Measurements from ENCODE around the gene TGM3. TPM values are rescaled to one million over a fixed set of nuclear protein-coding genes. Genes with fewer than 3 reads are reported as not detected.

Gene TGM3, protein sequence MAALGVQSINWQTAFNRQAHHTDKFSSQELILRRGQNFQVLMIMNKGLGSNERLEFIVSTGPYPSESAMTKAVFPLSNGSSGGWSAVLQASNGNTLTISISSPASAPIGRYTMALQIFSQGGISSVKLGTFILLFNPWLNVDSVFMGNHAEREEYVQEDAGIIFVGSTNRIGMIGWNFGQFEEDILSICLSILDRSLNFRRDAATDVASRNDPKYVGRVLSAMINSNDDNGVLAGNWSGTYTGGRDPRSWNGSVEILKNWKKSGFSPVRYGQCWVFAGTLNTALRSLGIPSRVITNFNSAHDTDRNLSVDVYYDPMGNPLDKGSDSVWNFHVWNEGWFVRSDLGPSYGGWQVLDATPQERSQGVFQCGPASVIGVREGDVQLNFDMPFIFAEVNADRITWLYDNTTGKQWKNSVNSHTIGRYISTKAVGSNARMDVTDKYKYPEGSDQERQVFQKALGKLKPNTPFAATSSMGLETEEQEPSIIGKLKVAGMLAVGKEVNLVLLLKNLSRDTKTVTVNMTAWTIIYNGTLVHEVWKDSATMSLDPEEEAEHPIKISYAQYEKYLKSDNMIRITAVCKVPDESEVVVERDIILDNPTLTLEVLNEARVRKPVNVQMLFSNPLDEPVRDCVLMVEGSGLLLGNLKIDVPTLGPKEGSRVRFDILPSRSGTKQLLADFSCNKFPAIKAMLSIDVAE
- polyA plus RNA-seq (2012; ENCODE audit: low read depth, missing spikeins) = 0.08 TPM

DNA sequence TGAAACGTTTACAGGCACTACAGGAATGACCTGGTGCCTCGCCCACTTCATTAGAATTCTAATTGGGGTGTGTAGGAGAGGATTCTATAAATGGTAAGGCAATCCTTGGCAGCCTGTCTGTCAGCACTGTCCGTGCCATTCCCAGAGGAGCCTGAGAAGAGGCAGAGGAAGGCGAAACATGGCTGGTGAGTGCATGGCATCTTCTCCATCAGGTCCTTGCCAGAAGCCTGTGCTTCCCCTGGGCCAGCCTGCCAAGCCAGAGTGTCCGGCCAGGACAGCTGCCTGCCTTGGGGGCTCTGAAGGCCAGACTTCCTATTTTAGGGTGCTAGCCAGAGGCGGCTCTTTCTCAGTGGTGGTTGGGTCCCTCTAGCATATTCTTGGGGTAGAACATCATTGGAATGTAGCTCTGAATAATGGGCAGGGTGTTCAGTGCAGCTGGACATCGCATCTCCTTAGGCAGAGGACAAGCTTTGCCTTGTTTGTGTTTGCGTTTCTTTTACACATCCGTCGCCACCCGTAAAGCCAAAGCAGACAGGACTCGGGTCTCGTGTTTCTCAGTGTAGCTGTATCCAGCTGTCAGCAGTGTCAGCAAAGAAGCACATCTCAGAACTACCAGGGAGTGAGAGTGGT lies at the start of gene TGM3:
TGM3 (plus strand) TSS at position 116 of the 630 bp plus-strand sequence; CDS start at position 179, 63 bp downstream.
- DNase-seq (ENCODE audit: insufficient read length, low spot score) = no peak
- FAIRE-seq = no peak
- TF ChIP-seq POLR2A (IDR thresholded peaks at IDR 0.05; ENCODE audit: low read depth, low read length) (no peak), POU2F2 (IDR thresholded peaks at IDR 0.05; ENCODE audit: low read depth, low read length) (no peak), PAX5 (IDR thresholded peaks at IDR 0.05; ENCODE audit: insufficient read depth, low read length, severe bottlenecking) (no peak), POLR2AphosphoS5 (IDR thresholded peaks at IDR 0.05; ENCODE audit: low read depth, low read length) (no peak), SPI1 (IDR thresholded peaks at IDR 0.05; ENCODE audit: low read depth, low read length) (no peak), TAF1 (IDR thresholded peaks at IDR 0.05; ENCODE audit: low read depth, low read length) (no peak)

DNA sequence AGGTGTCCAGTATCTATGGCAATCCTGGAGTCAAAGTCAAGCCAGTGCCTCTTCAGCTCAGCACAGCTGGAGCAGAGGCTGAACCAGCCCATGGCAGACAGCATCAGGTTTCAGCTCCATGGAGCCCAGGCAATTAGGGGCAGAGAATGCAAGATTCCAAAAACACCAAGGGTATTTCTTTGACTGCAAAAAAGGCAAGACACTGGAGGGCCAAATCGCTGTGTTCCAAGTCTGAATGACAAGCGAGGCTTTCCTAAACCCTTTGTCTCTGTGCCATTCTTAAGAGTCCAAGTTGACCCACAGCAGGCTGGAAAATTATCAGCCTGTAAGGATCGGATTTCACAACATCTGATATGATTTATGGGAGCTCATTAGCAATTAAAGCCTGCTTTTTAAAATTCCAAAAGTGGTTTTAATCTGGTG lies 49.7 kb upstream of the TGM3 start:
- TF ChIP-seq SPI1 (IDR thresholded peaks at IDR 0.05; ENCODE audit: low read depth, low read length) (no peak), POLR2AphosphoS5 (IDR thresholded peaks at IDR 0.05; ENCODE audit: low read depth, low read length) (no peak), PAX5 (IDR thresholded peaks at IDR 0.05; ENCODE audit: insufficient read depth, low read length, severe bottlenecking) (no peak), POU2F2 (IDR thresholded peaks at IDR 0.05; ENCODE audit: low read depth, low read length) (no peak), POLR2A (IDR thresholded peaks at IDR 0.05; ENCODE audit: low read depth, low read length) (no peak), TAF1 (IDR thresholded peaks at IDR 0.05; ENCODE audit: low read depth, low read length) (no peak)
- no peak for DNase-seq (ENCODE audit: insufficient read length, low spot score)
- no peak for FAIRE-seq

DNA sequence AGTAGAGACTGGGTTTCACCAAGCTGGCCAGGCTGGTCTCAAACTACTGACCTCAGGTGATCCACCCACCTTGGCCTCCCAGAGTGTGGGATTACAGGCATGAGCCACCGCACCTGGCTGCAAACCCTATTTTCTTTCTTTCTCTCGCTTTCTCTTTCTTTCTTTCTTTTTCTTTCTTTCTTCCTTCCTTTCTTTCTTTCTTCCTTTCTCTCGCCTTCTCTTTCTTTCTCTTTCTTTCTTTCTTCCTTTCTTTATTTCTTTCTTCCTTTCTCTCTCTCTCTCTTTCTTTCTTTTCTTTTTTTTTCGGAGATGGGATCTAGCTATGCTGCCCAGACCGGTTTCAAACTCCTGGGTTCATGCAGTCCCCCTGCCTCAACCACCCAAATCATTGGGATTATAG lies 47.0 kb upstream of the TGM3 start:
- TF ChIP-seq POLR2AphosphoS5 (IDR thresholded peaks at IDR 0.05; ENCODE audit: low read depth, low read length) = no peak
- no peak for TF ChIP-seq POLR2A (IDR thresholded peaks at IDR 0.05; ENCODE audit: low read depth, low read length)
- no peak for TF ChIP-seq TAF1 (IDR thresholded peaks at IDR 0.05; ENCODE audit: low read depth, low read length)
- TF ChIP-seq PAX5 (IDR thresholded peaks at IDR 0.05; ENCODE audit: insufficient read depth, low read length, severe bottlenecking) = no peak
- TF ChIP-seq POU2F2 (IDR thresholded peaks at IDR 0.05; ENCODE audit: low read depth, low read length) = no peak
- TF ChIP-seq SPI1 (IDR thresholded peaks at IDR 0.05; ENCODE audit: low read depth, low read length) = no peak
- FAIRE-seq (no peak), DNase-seq (ENCODE audit: insufficient read length, low spot score) (no peak)

DNA sequence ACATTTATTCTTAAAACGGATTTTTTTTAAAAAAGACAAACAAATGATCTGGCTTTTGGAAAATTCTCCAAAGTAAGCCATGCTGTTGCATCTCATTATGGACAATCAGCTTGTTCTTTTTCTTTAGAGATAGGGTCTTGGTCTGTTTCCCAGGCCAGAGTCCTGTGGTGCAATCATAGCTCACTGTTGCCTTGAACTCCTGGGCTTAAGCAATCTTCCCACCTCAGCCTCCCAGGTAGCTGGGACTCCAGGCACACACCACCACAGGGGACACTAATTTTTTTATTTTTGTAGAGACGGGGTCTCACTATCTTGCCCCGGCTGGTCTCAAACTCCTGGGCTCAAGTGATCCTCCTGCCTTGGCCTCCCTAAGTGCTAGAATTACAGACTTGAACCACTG lies 45.9 kb upstream of the TGM3 start:
- TF ChIP-seq POLR2A (IDR thresholded peaks at IDR 0.05; ENCODE audit: low read depth, low read length) = no peak
- TF ChIP-seq POLR2AphosphoS5 (IDR thresholded peaks at IDR 0.05; ENCODE audit: low read depth, low read length) = no peak
- no peak for DNase-seq (ENCODE audit: insufficient read length, low spot score)
- FAIRE-seq = no peak

DNA sequence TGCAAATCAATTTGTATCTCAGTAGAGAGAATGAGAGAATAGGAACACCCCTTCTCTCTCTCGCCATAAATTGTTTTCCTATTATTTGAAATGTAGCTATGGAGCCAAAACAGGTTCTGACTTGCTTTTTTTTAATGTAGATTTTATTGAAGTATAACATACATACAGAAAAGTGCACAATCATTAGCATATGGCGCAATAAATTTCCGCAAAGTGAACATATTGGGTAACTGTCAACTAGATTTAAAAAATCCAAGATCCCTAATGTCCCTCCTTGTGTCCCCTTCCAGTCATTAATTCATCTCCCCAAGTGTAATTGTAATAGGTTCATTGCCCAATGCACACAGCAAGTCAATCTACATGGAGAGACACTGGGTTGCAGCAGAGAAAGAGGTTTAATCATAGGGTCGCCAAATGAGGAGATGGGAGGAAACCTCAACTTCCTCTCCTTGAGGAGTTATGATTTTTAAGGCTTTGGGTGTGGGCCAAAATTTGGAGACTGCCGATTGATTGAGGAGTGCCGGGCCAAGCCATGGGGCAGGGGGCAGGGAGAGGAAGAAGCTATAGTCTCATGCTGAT lies 43.3 kb upstream of the TGM3 start:
- no peak for TF ChIP-seq PAX5 (IDR thresholded peaks at IDR 0.05; ENCODE audit: insufficient read depth, low read length, severe bottlenecking)
- no peak for TF ChIP-seq POU2F2 (IDR thresholded peaks at IDR 0.05; ENCODE audit: low read depth, low read length)
- no peak for TF ChIP-seq POLR2AphosphoS5 (IDR thresholded peaks at IDR 0.05; ENCODE audit: low read depth, low read length)
- TF ChIP-seq SPI1 (IDR thresholded peaks at IDR 0.05; ENCODE audit: low read depth, low read length) = no peak
- no peak for TF ChIP-seq TAF1 (IDR thresholded peaks at IDR 0.05; ENCODE audit: low read depth, low read length)
- TF ChIP-seq POLR2A (IDR thresholded peaks at IDR 0.05; ENCODE audit: low read depth, low read length) = no peak
- FAIRE-seq = no peak
- no peak for DNase-seq (ENCODE audit: insufficient read length, low spot score)

DNA sequence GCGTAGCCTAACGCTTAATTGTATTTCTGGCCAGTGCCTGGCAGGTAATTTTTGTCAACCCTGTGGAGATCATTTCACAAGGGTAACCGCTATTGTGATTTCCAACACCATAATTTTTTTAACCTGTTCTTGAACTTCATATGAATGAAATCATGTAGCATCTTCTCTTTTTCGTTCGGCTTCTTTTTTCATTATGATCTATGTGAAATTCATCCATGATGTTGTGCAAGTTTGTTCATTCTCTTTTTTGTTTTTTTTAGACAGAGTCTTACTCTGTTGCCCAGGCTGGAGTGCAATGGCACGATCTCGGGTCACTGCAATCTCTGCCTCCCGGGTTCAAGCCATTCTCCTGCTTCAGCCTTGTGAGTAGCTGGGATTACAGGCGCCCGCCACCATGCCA lies 42.5 kb upstream of the TGM3 start:
- FAIRE-seq (no peak), DNase-seq (ENCODE audit: insufficient read length, low spot score) (no peak)
- TF ChIP-seq POLR2A (IDR thresholded peaks at IDR 0.05; ENCODE audit: low read depth, low read length) (no peak), PAX5 (IDR thresholded peaks at IDR 0.05; ENCODE audit: insufficient read depth, low read length, severe bottlenecking) (no peak), POLR2AphosphoS5 (IDR thresholded peaks at IDR 0.05; ENCODE audit: low read depth, low read length) (no peak), POU2F2 (IDR thresholded peaks at IDR 0.05; ENCODE audit: low read depth, low read length) (no peak), TAF1 (IDR thresholded peaks at IDR 0.05; ENCODE audit: low read depth, low read length) (no peak), SPI1 (IDR thresholded peaks at IDR 0.05; ENCODE audit: low read depth, low read length) (no peak)

DNA sequence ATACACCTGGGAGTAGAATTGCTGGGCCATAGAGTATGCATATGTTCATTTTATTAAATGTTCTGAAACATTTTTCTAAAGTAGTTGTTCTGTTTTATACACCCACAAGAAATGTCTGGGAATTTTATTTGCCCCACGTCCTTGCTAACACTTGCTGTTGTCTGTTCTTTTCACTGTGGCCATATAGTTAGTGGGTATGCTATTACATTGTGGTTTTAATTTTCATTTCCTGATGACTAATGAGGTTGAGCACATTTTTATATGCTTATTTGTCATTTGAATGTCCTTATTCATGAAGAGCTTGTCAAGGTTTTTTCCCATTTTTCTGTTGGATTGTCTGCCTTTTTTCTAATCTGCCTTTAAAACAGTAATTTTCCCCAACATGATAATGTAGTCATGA lies 41.5 kb upstream of the TGM3 start:
- FAIRE-seq (no peak), DNase-seq (ENCODE audit: insufficient read length, low spot score) (no peak)
- no peak for TF ChIP-seq POLR2AphosphoS5 (IDR thresholded peaks at IDR 0.05; ENCODE audit: low read depth, low read length)
- TF ChIP-seq PAX5 (IDR thresholded peaks at IDR 0.05; ENCODE audit: insufficient read depth, low read length, severe bottlenecking) = no peak
- no peak for TF ChIP-seq POU2F2 (IDR thresholded peaks at IDR 0.05; ENCODE audit: low read depth, low read length)
- TF ChIP-seq TAF1 (IDR thresholded peaks at IDR 0.05; ENCODE audit: low read depth, low read length) = no peak
- no peak for TF ChIP-seq SPI1 (IDR thresholded peaks at IDR 0.05; ENCODE audit: low read depth, low read length)
- TF ChIP-seq POLR2A (IDR thresholded peaks at IDR 0.05; ENCODE audit: low read depth, low read length) = no peak

DNA sequence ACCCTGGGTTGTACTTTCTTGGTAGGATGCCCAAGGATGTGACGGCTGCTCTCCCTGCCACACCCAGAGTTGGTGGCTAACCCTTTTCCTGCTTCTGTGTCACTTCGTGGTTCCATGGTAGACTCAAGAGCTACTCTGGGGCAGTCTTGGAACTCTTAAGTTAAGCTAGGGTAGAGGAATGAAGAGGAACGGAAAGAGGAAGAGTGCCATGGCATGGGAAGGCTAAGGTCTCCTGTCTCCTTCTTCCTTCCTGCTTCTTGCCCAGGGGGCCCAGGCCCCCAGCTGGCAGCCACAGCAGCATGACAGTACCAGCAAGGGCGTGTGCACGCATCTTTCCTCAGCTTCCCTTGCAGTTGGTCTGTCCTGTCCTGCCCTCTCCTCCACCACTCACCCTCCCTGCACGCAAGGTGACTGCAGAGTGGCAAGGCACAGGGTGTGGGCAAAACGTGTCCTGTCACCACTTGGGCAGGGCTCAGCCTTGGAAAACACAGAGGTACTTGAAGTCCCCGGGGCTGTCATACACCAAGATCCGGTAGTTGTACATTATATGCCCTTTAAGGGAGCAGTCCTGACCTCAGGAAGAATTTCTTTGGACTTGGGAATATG lies 39.8 kb upstream of the TGM3 start:
- TF ChIP-seq PAX5 (IDR thresholded peaks at IDR 0.05; ENCODE audit: insufficient read depth, low read length, severe bottlenecking) (no peak), TAF1 (IDR thresholded peaks at IDR 0.05; ENCODE audit: low read depth, low read length) (no peak), POLR2A (IDR thresholded peaks at IDR 0.05; ENCODE audit: low read depth, low read length) (no peak), SPI1 (IDR thresholded peaks at IDR 0.05; ENCODE audit: low read depth, low read length) (no peak), POLR2AphosphoS5 (IDR thresholded peaks at IDR 0.05; ENCODE audit: low read depth, low read length) (no peak), POU2F2 (IDR thresholded peaks at IDR 0.05; ENCODE audit: low read depth, low read length) (no peak)
- DNase-seq (ENCODE audit: insufficient read length, low spot score) (no peak), FAIRE-seq (no peak)

Measured in GM12891 (cell line).